HL-60 (cell line): ENCODE measurements around the gene LMO2.

Experiments used
- DNase-seq, 2 experiments: peaks; one replicate each; pipeline ENCODE4 v3.0.0-alpha.2; 2010 to 2020; ENCODE audit warnings: low read depth in 1 of 2, low spot score in 1 of 2
- H3K27ac ChIP-seq: fragments of 250-450 bp; sonication (Bioruptor Pico); replicated peaks from 2 replicates; pipeline ENCODE4 v1.5.1; 2020; ENCODE audit warnings: mild to moderate bottlenecking, moderate library complexity
- H3K27me3 ChIP-seq: fragments of 250-450 bp; sonication (Bioruptor Pico); 2 replicates; pipeline ENCODE4 v1.5.1; 2021; ENCODE audit warnings: mild to moderate bottlenecking, moderate library complexity; ENCODE audit not compliant: insufficient read depth, poor library complexity, severe bottlenecking
- H3K4me3 ChIP-seq: replicated peaks from 2 replicates; pipeline ENCODE4 v1.5.1; 2011; ENCODE audit warnings: mild to moderate bottlenecking, control low read depth, low read length; ENCODE audit not compliant: insufficient read depth
- CTCF ChIP-seq: IDR thresholded peaks from one replicate; pipeline ENCODE4 v1.5.1; 2011; ENCODE audit warnings: low read length, control low read depth, inconsistent platforms; ENCODE audit not compliant: insufficient read depth
- GABPA ChIP-seq: IDR thresholded peaks from 2 replicates; pipeline ENCODE4 v1.6.1; 2012; ENCODE audit warnings: low read depth
- POLR2AphosphoS5 ChIP-seq: IDR thresholded peaks from 2 replicates; pipeline ENCODE4 v1.6.1; 2012; ENCODE audit warnings: low read depth
- REST ChIP-seq: IDR thresholded peaks from 2 replicates; pipeline ENCODE4 v1.6.1; 2012; ENCODE audit warnings: low read depth; ENCODE audit not compliant: insufficient replicate concordance
- SPI1 ChIP-seq: IDR thresholded peaks from 2 replicates; pipeline ENCODE4 v1.6.1; 2012; ENCODE audit warnings: low read depth, mild to moderate bottlenecking, borderline replicate concordance

Gene LMO2

GRCh38 chr11:33859306-33859705 lies 32.6 kb downstream of the LMO2 start:
- no peaks in the 10 kb centered on the region for H3K27me3 ChIP-seq
- DNase-seq = no peak
- H3K27ac ChIP-seq = no peak overlapping the region
- TF ChIP-seq CTCF (no peak), REST (no peak), POLR2AphosphoS5 (no peak), SPI1 (no peak), GABPA (no peak)
- no peak overlapping the region for H3K4me3 ChIP-seq

- H3K4me3 ChIP-seq = no peak overlapping the region
- no peak overlapping the region for H3K27ac ChIP-seq
- TF ChIP-seq POLR2AphosphoS5 = peak; percentile 78
- no peak for TF ChIP-seq GABPA
- peak; percentile 75 for TF ChIP-seq CTCF
- TF ChIP-seq SPI1 = no peak
- peak in 1 of 2 experiments; percentile 81 for DNase-seq
- H3K27me3 ChIP-seq = no peaks in the 10 kb centered on the region
These were observed 33.9 kb downstream of the LMO2 start for GRCh38 chr11:33857933-33858371.

- no peak for TF ChIP-seq CTCF
- TF ChIP-seq GABPA = no peak
- TF ChIP-seq SPI1 = no peak
- no peak for TF ChIP-seq POLR2AphosphoS5
- no peak for TF ChIP-seq REST
- no peaks in the 10 kb centered on the region for H3K27me3 ChIP-seq
- H3K27ac ChIP-seq = no peak overlapping the region
- H3K4me3 ChIP-seq = no peak overlapping the region
- no peak for DNase-seq
These were observed 36.4 kb downstream of the LMO2 start for GRCh38 chr11:33855500-33855899.

- DNase-seq = no peak
- no peaks in the 10 kb centered on the region for H3K27me3 ChIP-seq
- H3K27ac ChIP-seq = no peak overlapping the region
- no peak overlapping the region for H3K4me3 ChIP-seq
- TF ChIP-seq GABPA (no peak), POLR2AphosphoS5 (no peak), CTCF (no peak), REST (no peak), SPI1 (no peak)
These were observed 43.0 kb downstream of the LMO2 start for GRCh38 chr11:33848717-33849390.
